GM12878 (cell line): ENCODE measurements around the gene MLST8. TPM values are rescaled to one million over a fixed set of nuclear protein-coding genes. Genes with fewer than 3 reads are reported as not detected.
A peak's percentile ranks its signal among the peaks of the same experiment; 100 is the strongest.

Source experiments
- ATAC-seq: fragments of 200-7000 bp; cut with Tn5 transposase; 3 replicates; pipeline ENCODE4 v1.9.1; 2020; ENCODE audit warnings: mild to moderate bottlenecking, moderate library complexity
- BruUV-seq: library from RNA; stranded (reverse); fragments of 400-500 nt; replicated peaks from 2 replicates; lab custom pipeline; 2021; lab: Mats Ljungman, UMichigan
- CTCF ChIA-PET: fragments of 300-600 bp; sonication (Branson Sonifier 250); formaldehyde crosslinking; extraction: SDS; loops from one replicate; lab custom pipeline; 2021; ENCODE audit warnings: inconsistent platforms; lab: Yijun Ruan, JAX
- POLR2A ChIA-PET: fragments of 350-600 bp; formaldehyde crosslinking; extraction: SDS; loops from one replicate; lab custom pipeline; 2021; ENCODE audit warnings: inconsistent platforms; lab: Charles Lee
- RAD21 ChIA-PET: fragments of 300-600 bp; sonication (Branson Sonifier 250); formaldehyde crosslinking; loops from one replicate; lab custom pipeline; 2023; ENCODE audit warnings: antibody characterized with exemption; ENCODE audit not compliant: unreplicated experiment; lab: Charles Lee
- SMC1A ChIA-PET: fragments of 300-600 bp; sonication (Branson Sonifier 250); formaldehyde crosslinking; loops from one replicate; lab custom pipeline; 2023; ENCODE audit not compliant: unreplicated experiment, uncharacterized antibody; lab: Charles Lee
- DNase-seq: peaks from one replicate; pipeline ENCODE4 v3.0.0-alpha.2; 2011; ENCODE audit warnings: low read depth, low spot score
- FAIRE-seq: peaks from 3 replicates; lab custom pipeline; 2011; peaks lifted over from hg19 to GRCh38; lab: Jason Lieb, UNC
- H2AFZ ChIP-seq: 2 replicates; pipeline ENCODE4 v1.6.0; 2011; ENCODE audit warnings: low read depth, low read length, control low read depth; ENCODE audit not compliant: control insufficient read depth
- H3K27ac ChIP-seq: 2 replicates; pipeline ENCODE4 v1.5.1; 2011; ENCODE audit warnings: control low read depth; ENCODE audit not compliant: control insufficient read depth, insufficient read depth
- H3K27me3 ChIP-seq, 2 experiments: replicated peaks in 1 of 2; 2 replicates each; pipeline versions ENCODE4 v1.6.0 to v1.6.1; 2011; ENCODE audit warnings: low read length in 1 of 2; ENCODE audit not compliant: control insufficient read depth in 2 of 2, insufficient read depth in 2 of 2
- H3K36me3 ChIP-seq, 2 experiments: 2 replicates each; pipeline ENCODE4 v1.5.1; 2011; ENCODE audit warnings: low read length in 1 of 2; ENCODE audit not compliant: control insufficient read depth in 2 of 2, insufficient read depth in 2 of 2
- H3K4me1 ChIP-seq: 2 replicates; pipeline ENCODE4 v1.6.1; 2011; ENCODE audit warnings: mild to moderate bottlenecking, low read length, moderate library complexity, mixed read lengths; ENCODE audit not compliant: control insufficient read depth, insufficient read depth
- H3K4me2 ChIP-seq: 2 replicates; pipeline ENCODE4 v1.6.0; 2011; ENCODE audit warnings: control low read depth; ENCODE audit not compliant: control insufficient read depth, insufficient read depth
- H3K4me3 ChIP-seq: fragments of 200-600 bp; sonication (generic); 2 replicates; pipeline ENCODE4 v1.5.1; 2016
- H3K79me2 ChIP-seq: 2 replicates; pipeline ENCODE4 v1.6.0; 2011; ENCODE audit warnings: low read length; ENCODE audit not compliant: control insufficient read depth, insufficient read depth
- H3K9ac ChIP-seq: 2 replicates; pipeline ENCODE4 v1.8.0; 2011; ENCODE audit warnings: low read length, control low read depth, mixed read lengths; ENCODE audit not compliant: control insufficient read depth, insufficient read depth
- H3K9me3 ChIP-seq: replicated peaks from 3 replicates; pipeline ENCODE4 v1.5.1; 2011; ENCODE audit warnings: mild to moderate bottlenecking, low read length; ENCODE audit not compliant: control insufficient read depth, insufficient read depth
- H4K20me1 ChIP-seq: 2 replicates; pipeline ENCODE4 v1.6.0; 2011; ENCODE audit not compliant: control insufficient read depth, insufficient read depth
- ESRRA ChIP-seq: IDR thresholded peaks from 2 replicates; pipeline ENCODE4 v1.6.1; 2012; ENCODE audit warnings: mild to moderate bottlenecking, low read length, improper control_type of control experiment
- SREBF1 ChIP-seq: IDR thresholded peaks from 2 replicates; pipeline ENCODE4 v1.6.1; 2012; ENCODE audit warnings: mild to moderate bottlenecking, low read length
- ZNF622 ChIP-seq: fragments of 450-650 bp; IDR thresholded peaks from 2 replicates; pipeline ENCODE4 v1.6.1; 2017; ENCODE audit warnings: mild to moderate bottlenecking, inconsistent platforms
- WGBS: methylation state at CpG from one replicate; pipeline ENCODE4 v1.1.6; 2016; ENCODE audit warnings: low lambda C conversion rate; ENCODE audit not compliant: insufficient replicate concordance, insufficient coverage; ENCODE audit errors: missing lambda C conversion rate; 5-methylcytosine and 5-hydroxymethylcytosine counted together
- in situ Hi-C: fragments of 300-500 bp; cut with MboI; formaldehyde crosslinking; loops from 9 replicates; pipeline ENCODE4 v1.14.3; 2018; ENCODE audit warnings: mixed read lengths
- intact Hi-C: fragments of 100-400 bp; cut with micrococcal nuclease; formaldehyde crosslinking; loops from one replicate; pipeline ENCODE4 v1.14.2; 2022; ENCODE audit not compliant: unreplicated experiment
- polyA plus RNA-seq, 11 experiments: library from polyadenylated mRNA; depleted of rRNA in 4 of 11; unstranded in 6 of 11; stranded (reverse) in 5 of 11; fragments of >200 nt; fragmentation: Nextera tagmentation in 4 of 11; fragmentation: Illumina TruSeq in 1 of 11; extraction: Ambion mirVana in 4 of 11; extraction: Trizol in 1 of 11; gene quantifications; 1 replicate in 1 of 11; 2 replicates in 10 of 11; pipeline versions ENCODE4 v1.2.1 to v1.2.3, GENCODE V29; 2011 to 2016; ENCODE audit warnings: inconsistent platforms in 2 of 11, missing spikeins in 2 of 11, low read depth in 1 of 11
- total RNA-seq, 4 experiments: library from RNA; depleted of rRNA in 3 of 4; stranded (reverse); fragments of >200 nt in 3 of 4; fragmentation: Illumina TruSeq in 1 of 4; extraction: Trizol in 1 of 4; gene quantifications; 2 replicates each; pipeline versions ENCODE4 v1.2.1 to v1.2.3, GENCODE V29; 2013 to 2021
- TF ChIP-seq, protein P1 (sequence below): IDR thresholded peaks from 2 replicates; pipeline ENCODE4 v1.6.1; 2012; ENCODE audit warnings: low read length, inconsistent platforms
- TF ChIP-seq, protein P2 (sequence below): fragments of 450-650 bp; IDR thresholded peaks from 2 replicates; pipeline ENCODE4 v1.6.1; 2016; ENCODE audit warnings: mild to moderate bottlenecking

Gene MLST8
- total and polyA plus RNA-seq, 10 of the 15 experiments (the other 5 are each of a cell fraction or from before 2014, with no cell fraction given): 1.0 to 114 (median 64.2) TPM

- in situ Hi-C loops: no loop called here
- H3K27ac ChIP-seq: no peak overlapping the region
- H3K4me1 ChIP-seq: peaks cover 30% of the 10 kb centered on the region
- H4K20me1 ChIP-seq: 0 out of 2 replicates have a peak, but pooled peaks cover 3% of the 10 kb centered on the region
- H3K9ac ChIP-seq: peak overlapping the region; percentile 87
- WGBS: 86% methylated on average over 27 of the region's 27 CpGs
- H3K4me3 ChIP-seq: peak overlapping the region; percentile 99
- CTCF ChIA-PET: interaction anchor here (1.5 kb wide), 1 partner anchor 18 kb away, joined by 4 read pairs; no protein-coding TSS in a partner anchor
- TF ChIP-seq SREBF1 (no peak), ESRRA (no peak), ZNF622 (no peak)
- TF ChIP-seq, protein P1, sequence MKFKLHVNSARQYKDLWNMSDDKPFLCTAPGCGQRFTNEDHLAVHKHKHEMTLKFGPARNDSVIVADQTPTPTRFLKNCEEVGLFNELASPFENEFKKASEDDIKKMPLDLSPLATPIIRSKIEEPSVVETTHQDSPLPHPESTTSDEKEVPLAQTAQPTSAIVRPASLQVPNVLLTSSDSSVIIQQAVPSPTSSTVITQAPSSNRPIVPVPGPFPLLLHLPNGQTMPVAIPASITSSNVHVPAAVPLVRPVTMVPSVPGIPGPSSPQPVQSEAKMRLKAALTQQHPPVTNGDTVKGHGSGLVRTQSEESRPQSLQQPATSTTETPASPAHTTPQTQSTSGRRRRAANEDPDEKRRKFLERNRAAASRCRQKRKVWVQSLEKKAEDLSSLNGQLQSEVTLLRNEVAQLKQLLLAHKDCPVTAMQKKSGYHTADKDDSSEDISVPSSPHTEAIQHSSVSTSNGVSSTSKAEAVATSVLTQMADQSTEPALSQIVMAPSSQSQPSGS: no peak
- TF ChIP-seq, protein P2, sequence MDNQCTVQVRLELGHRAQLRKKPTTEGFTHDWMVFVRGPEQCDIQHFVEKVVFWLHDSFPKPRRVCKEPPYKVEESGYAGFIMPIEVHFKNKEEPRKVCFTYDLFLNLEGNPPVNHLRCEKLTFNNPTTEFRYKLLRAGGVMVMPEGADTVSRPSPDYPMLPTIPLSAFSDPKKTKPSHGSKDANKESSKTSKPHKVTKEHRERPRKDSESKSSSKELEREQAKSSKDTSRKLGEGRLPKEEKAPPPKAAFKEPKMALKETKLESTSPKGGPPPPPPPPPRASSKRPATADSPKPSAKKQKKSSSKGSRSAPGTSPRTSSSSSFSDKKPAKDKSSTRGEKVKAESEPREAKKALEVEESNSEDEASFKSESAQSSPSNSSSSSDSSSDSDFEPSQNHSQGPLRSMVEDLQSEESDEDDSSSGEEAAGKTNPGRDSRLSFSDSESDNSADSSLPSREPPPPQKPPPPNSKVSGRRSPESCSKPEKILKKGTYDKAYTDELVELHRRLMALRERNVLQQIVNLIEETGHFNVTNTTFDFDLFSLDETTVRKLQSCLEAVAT: 0 out of 2 replicates have a peak, but pooled peaks have one; percentile 13
- TF ChIP-seq, all 136 proteins: peak for 1
- no peak overlapping the region for H2AFZ ChIP-seq
- H3K36me3 ChIP-seq: peaks cover 0 to 15% of the 10 kb centered on the region in 2 experiments; a peak in 2 of 4 replicates
- H3K9me3 ChIP-seq: no peaks in the 10 kb centered on the region
- H3K79me2 ChIP-seq: peaks cover 88% of the 10 kb centered on the region
- FAIRE-seq (no peak), DNase-seq (no peak), ATAC-seq (no peak)
- no peaks in the 10 kb centered on the region for H3K27me3 ChIP-seq
- BruUV-seq: no TSS peak
- intact Hi-C loops: loop anchor here (5.0 kb wide), 1 partner anchor 105 kb away; no protein-coding TSS in a partner anchor
- RAD21 ChIA-PET: no interaction called here
- POLR2A ChIA-PET: no interaction called here
- H3K4me2 ChIP-seq: peak overlapping the region; percentile 89
- SMC1A ChIA-PET: no interaction called here
Observed at GRCh38 chr16:2157480-2158261, 47.6 kb upstream of the MLST8 start.
